Neutrophil (primary cell): ENCODE results near the gene AVPI1.

Experiments
- H3K27ac ChIP-seq: fragments of 200-600 bp; sonication (generic); 2 replicates; pipeline ENCODE4 v1.5.1; 2016; ENCODE audit warnings: mild to moderate bottlenecking, moderate library complexity
- H3K27me3 ChIP-seq: fragments of 200-600 bp; sonication (generic); 2 replicates; pipeline ENCODE4 v1.6.0; 2016; ENCODE audit warnings: mild to moderate bottlenecking
- H3K36me3 ChIP-seq: fragments of 200-600 bp; sonication (generic); 2 replicates; pipeline ENCODE4 v1.5.1; 2017
- H3K4me1 ChIP-seq, 2 experiments: fragments of 200-600 bp in 1 of 2; sonication (generic) in 1 of 2; 1 replicate in 1 of 2; 2 replicates in 1 of 2; pipeline versions ENCODE4 v1.5.1 to v1.6.1; 2013 to 2016; ENCODE audit warnings: low read depth in 1 of 2, low read length in 1 of 2, mild to moderate bottlenecking in 1 of 2, moderate library complexity in 1 of 2; ENCODE audit not compliant: control insufficient read depth in 1 of 2, insufficient read depth in 1 of 2
- H3K4me3 ChIP-seq, 2 experiments: fragments of 200-600 bp in 1 of 2; sonication (generic) in 1 of 2; 1 replicate in 1 of 2; 2 replicates in 1 of 2; pipeline ENCODE4 v1.5.1; 2013 to 2016; ENCODE audit warnings: low read depth in 1 of 2, low read length in 1 of 2, mild to moderate bottlenecking in 1 of 2, moderate library complexity in 1 of 2
- H3K9me3 ChIP-seq: fragments of 200-600 bp; sonication (generic); 2 replicates; pipeline ENCODE4 v1.5.1; 2016
- TF ChIP-seq, protein P1 (sequence below): fragments of 200-600 bp; sonication (generic); IDR thresholded peaks from 2 replicates; pipeline ENCODE4 v1.5.1; 2016; ENCODE audit warnings: antibody characterized with exemption

Gene AVPI1

DNA sequence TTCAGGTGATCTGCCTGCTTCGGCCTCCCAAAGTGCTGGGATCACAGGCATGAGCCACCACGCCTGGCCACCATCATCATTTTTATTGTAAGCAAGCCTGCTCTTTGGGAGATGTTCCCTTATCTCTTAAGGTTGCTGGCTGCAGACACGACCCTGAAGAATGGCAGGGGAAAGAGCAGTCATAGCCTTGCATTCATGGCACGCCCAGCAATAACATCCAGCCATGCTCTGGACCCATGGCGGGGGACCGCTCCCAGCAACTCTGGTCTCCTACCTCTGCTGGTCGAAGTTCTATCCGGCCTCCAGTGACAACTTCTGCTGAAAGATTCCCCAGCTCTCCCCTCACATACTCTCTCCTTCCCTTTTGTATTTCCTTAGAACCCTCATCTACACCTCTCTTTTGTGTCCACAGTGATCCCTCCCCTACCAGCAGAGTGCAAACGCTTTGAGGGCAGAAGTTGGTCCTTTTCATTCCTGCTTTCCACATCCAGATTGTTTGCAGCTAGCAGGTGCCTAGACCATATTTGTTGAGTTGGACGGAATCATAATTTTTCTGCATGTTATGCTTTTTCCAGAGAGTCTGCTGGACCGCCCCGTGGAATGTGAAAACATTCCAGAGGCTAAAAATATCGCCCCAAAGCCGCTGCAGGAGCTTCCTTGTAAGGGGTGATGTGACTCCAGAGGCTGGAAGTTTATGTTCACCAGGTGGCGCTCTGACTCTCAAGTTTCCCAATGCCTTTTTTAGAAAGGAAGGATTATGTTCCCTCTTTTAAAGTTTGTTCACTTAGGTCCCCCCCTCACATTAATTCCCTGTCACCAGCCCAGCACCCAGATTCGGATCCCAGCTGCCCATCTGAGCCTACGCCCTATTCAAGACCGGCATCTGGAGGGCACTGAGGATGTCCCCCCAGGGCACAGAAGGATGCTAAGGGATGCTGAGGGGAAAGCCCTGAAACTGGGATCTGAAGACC lies 22.2 kb upstream of the AVPI1 start:
- TF ChIP-seq, protein P1, sequence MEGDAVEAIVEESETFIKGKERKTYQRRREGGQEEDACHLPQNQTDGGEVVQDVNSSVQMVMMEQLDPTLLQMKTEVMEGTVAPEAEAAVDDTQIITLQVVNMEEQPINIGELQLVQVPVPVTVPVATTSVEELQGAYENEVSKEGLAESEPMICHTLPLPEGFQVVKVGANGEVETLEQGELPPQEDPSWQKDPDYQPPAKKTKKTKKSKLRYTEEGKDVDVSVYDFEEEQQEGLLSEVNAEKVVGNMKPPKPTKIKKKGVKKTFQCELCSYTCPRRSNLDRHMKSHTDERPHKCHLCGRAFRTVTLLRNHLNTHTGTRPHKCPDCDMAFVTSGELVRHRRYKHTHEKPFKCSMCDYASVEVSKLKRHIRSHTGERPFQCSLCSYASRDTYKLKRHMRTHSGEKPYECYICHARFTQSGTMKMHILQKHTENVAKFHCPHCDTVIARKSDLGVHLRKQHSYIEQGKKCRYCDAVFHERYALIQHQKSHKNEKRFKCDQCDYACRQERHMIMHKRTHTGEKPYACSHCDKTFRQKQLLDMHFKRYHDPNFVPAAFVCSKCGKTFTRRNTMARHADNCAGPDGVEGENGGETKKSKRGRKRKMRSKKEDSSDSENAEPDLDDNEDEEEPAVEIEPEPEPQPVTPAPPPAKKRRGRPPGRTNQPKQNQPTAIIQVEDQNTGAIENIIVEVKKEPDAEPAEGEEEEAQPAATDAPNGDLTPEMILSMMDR = no peak
- H3K9me3 ChIP-seq = no peaks in the 10 kb centered on the region
- peaks cover 14% of the 10 kb centered on the region for H3K27me3 ChIP-seq
- H3K4me3 ChIP-seq = no peak overlapping the region
- no peak overlapping the region for H3K27ac ChIP-seq
- H3K4me1 ChIP-seq = peaks cover 24% of the 10 kb centered on the region in 2 experiments
- no peaks in the 10 kb centered on the region for H3K36me3 ChIP-seq

DNA sequence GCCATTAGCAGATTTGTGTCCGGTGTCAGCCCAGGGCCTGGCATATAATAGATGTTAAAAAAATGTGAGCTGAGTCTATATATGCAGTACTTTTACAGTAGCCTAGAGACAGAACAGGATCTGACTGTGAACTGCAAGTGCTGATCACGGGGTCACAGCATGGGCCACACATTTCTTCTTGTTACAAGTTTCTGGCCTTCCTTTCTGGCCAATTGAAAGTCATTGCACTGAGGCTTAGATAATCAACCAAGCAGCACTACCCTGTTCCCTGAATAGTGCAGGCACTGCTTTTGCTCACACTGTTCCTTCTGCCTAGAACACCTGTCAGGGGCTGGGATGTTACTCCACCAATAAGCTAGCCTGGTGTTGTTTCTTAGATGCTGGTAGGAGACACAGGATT lies 21.1 kb upstream of the AVPI1 start:
- H3K4me3 ChIP-seq = no peak overlapping the region
- H3K4me1 ChIP-seq = peaks cover 15 to 16% of the 10 kb centered on the region in 2 experiments
- TF ChIP-seq, protein P1 = no peak

DNA sequence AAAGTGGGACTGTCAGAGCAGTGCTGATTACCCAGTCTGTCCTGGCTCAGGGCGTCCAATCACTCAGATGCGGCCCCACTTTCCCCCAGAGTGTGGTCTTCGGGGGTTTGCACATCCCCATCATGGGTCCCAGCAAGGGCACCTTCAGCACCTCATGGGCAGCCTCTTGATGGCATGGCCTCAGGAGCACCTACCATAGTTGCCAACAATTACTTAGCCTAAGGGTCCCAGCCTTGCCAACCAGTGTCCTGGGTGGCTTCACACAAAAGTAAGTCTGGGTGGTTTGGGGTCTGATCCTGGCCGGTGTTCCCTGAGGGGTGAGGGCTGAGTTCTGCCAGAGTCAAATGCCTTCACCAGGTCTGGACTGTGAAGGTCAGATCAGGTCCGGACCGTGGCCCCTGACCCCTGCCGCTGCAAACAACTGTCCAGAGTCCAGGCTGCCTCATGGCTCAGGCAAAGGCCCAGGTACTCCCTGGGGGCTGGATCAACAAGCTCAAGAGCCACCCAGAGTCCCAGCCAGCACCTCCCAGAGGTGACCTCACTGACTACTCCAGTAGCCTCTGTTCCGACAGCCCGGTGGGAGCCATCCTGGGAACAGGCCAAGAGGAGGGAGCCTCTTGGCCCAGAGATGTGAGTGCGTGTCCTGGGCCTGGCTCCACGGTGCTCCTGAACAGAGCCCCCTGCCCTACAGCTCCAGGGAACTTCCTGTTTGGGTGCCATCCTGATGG lies 20.3 kb upstream of the AVPI1 start:
- H3K9me3 ChIP-seq = no peaks in the 10 kb centered on the region
- peaks cover 7% of the 10 kb centered on the region in 2 experiments for H3K4me1 ChIP-seq
- TF ChIP-seq, protein P1 = no peak
- H3K27me3 ChIP-seq = no peaks in the 10 kb centered on the region
- no peak overlapping the region for H3K4me3 ChIP-seq
- no peaks in the 10 kb centered on the region for H3K36me3 ChIP-seq
- no peak overlapping the region for H3K27ac ChIP-seq

More for the DNA sequence above, 21.1 kb upstream of the AVPI1 start:
- Histone ChIP-seq H3K27ac (no peak overlapping the region), H3K27me3 (peaks cover 5% of the 10 kb centered on the region), H3K36me3 (no peaks in the 10 kb centered on the region), H3K9me3 (no peaks in the 10 kb centered on the region)

- Histone ChIP-seq H3K36me3 (no peaks in the 10 kb centered on the region), H3K27me3 (no peaks in the 10 kb centered on the region), H3K9me3 (no peaks in the 10 kb centered on the region), H3K4me1 (peaks cover 5 to 6% of the 10 kb centered on the region in 2 experiments), H3K4me3 (no peak overlapping the region), H3K27ac (no peak overlapping the region)
- TF ChIP-seq, protein P1 = no peak
These were observed 18.1 kb upstream of the AVPI1 start for GRCh38 chr10:97705006-97705670.

GRCh38 chr10:97704341-97704740 lies 17.3 kb upstream of the AVPI1 start:
- Histone ChIP-seq H3K4me1 (peaks cover 5 to 6% of the 10 kb centered on the region in 2 experiments), H3K9me3 (no peaks in the 10 kb centered on the region), H3K27me3 (no peaks in the 10 kb centered on the region), H3K4me3 (no peak overlapping the region), H3K27ac (no peak overlapping the region), H3K36me3 (no peaks in the 10 kb centered on the region)
- TF ChIP-seq, protein P1 = no peak
